HepG2 (cell line): ENCODE results near the gene RAB34. TPM values are rescaled to one million over a fixed set of nuclear protein-coding genes. Genes with fewer than 3 reads are reported as not detected.
A peak's percentile ranks its signal among the peaks of the same experiment; 100 is the strongest.

Experiments
- ATF7-NPFF ChIP-seq: sonication (generic); formaldehyde crosslinking; IDR thresholded peaks from 2 replicates; pipeline ENCODE4 v1.8.1; 2023; ENCODE audit warnings: mild to moderate bottlenecking, low read depth, missing genetic modification reagents, moderate library complexity
- HMG20A ChIP-seq: IDR thresholded peaks from 2 replicates; pipeline ENCODE4 v1.6.1; 2016; ENCODE audit warnings: borderline replicate concordance
- HNF1A ChIP-seq, 2 experiments: sonication (generic) in 1 of 2; formaldehyde crosslinking in 1 of 2; IDR thresholded peaks; 2 replicates each; pipeline versions ENCODE4 v1.4.0 to v1.6.1; 2016 to 2020; ENCODE audit warnings: borderline replicate concordance in 1 of 2, low read depth in 1 of 2, mild to moderate bottlenecking in 1 of 2, missing genetic modification reagents in 1 of 2
- PHB2 ChIP-seq: fragments of 450-650 bp; IDR thresholded peaks from 2 replicates; pipeline ENCODE4 v1.6.1; 2018; ENCODE audit not compliant: partially characterized antibody
- POLR2AphosphoS5 ChIP-seq: IDR thresholded peaks from 2 replicates; pipeline ENCODE4 v1.6.1; 2012; ENCODE audit warnings: low read depth, low read length
- PRDM15 ChIP-seq: sonication (generic); formaldehyde crosslinking; IDR thresholded peaks from 2 replicates; pipeline ENCODE4 v1.4.0; 2020; ENCODE audit warnings: missing genetic modification reagents
- USF2 ChIP-seq, 2 experiments: sonication (generic) in 1 of 2; formaldehyde crosslinking in 1 of 2; IDR thresholded peaks; 2 replicates each; pipeline versions ENCODE4 v1.5.1 to v1.6.1; 2011 to 2020; ENCODE audit warnings: borderline replicate concordance in 1 of 2, low read depth in 1 of 2, low read length in 1 of 2, mild to moderate bottlenecking in 1 of 2, missing genetic modification reagents in 1 of 2, moderate library complexity in 1 of 2
- ZBTB33 ChIP-seq: sonication (generic); formaldehyde crosslinking; IDR thresholded peaks from 2 replicates; pipeline ENCODE4 v1.4.0; 2020; ENCODE audit warnings: missing genetic modification reagents
- ZGPAT ChIP-seq: IDR thresholded peaks from 2 replicates; pipeline ENCODE4 v1.6.1; 2016; ENCODE audit warnings: mild to moderate bottlenecking
- ZNF160 ChIP-seq: sonication (generic); formaldehyde crosslinking; IDR thresholded peaks from 2 replicates; pipeline ENCODE4 v1.8.0; 2022; ENCODE audit warnings: mild to moderate bottlenecking, inconsistent platforms, missing genetic modification reagents
- ZNF30 ChIP-seq: sonication (generic); formaldehyde crosslinking; IDR thresholded peaks from 2 replicates; pipeline ENCODE4 v1.5.0; 2020; ENCODE audit warnings: mild to moderate bottlenecking, missing genetic modification reagents
- ZNF572 ChIP-seq: sonication (generic); formaldehyde crosslinking; IDR thresholded peaks from 2 replicates; pipeline ENCODE4 v1.5.1; 2020; ENCODE audit warnings: mild to moderate bottlenecking, missing genetic modification reagents
- ZNF724P ChIP-seq: sonication (generic); formaldehyde crosslinking; IDR thresholded peaks from 2 replicates; pipeline ENCODE4 v1.8.0; 2022; ENCODE audit warnings: missing genetic modification reagents, borderline replicate concordance
- ZSCAN22 ChIP-seq: sonication (generic); formaldehyde crosslinking; IDR thresholded peaks from 2 replicates; pipeline ENCODE4 v1.4.0; 2020; ENCODE audit warnings: mild to moderate bottlenecking, missing genetic modification reagents
- polyA plus RNA-seq, 8 experiments: library from polyadenylated mRNA; depleted of rRNA in 3 of 8; stranded (reverse) in 7 of 8; unstranded in 1 of 8; fragments of >200 nt; fragmentation: Illumina TruSeq in 4 of 8; extraction: Trizol in 4 of 8; gene quantifications; 2 replicates each; pipeline versions ENCODE4 v1.2.1 to v1.2.3, GENCODE V29; 2011 to 2016; ENCODE audit warnings: low read depth in 4 of 8, missing spikeins in 1 of 8, mixed read lengths in 1 of 8; ENCODE audit not compliant: insufficient read depth in 1 of 8
- total RNA-seq, 5 experiments: library from RNA; depleted of rRNA; stranded (reverse); fragments of >200 nt; fragmentation: Illumina TruSeq; extraction: Trizol; gene quantifications; 2 replicates each; pipeline ENCODE4 v1.2.3, GENCODE V29; 2016; ENCODE audit warnings: low read depth in 1 of 5

RAB34 gene
- total and polyA plus RNA-seq, 2 of the 13 experiments (the other 11 are each of a cell fraction or from before 2014, with no cell fraction given), result 0.49 TPM; not detected in 1

- TF ChIP-seq HNF1A (IDR thresholded peaks at IDR 0.05; ENCODE audit: low read depth), result no peak
- TF ChIP-seq HNF1A (CRISPR knock-in tag; IDR thresholded peaks at IDR 0.05; ENCODE audit: borderline replicate concordance), result peak; percentile 28; the same call in 1 of the 2 replicates
- no peak for TF ChIP-seq ZBTB33 (CRISPR knock-in tag)
- TF ChIP-seq ZNF572 (CRISPR knock-in tag), result no peak
- TF ChIP-seq ZNF160 (CRISPR knock-in tag), result no peak; the same call in 1 of the 2 replicates
- peak; percentile 55 for TF ChIP-seq POLR2AphosphoS5
- TF ChIP-seq ZNF724P (CRISPR knock-in tag), result peak; percentile 79; the same call in 1 of the 2 replicates
- no peak for TF ChIP-seq PHB2
- peak; percentile 76; the same call in 1 of the 2 replicates for TF ChIP-seq ZGPAT (CRISPR knock-in tag)
- no peak for TF ChIP-seq HMG20A (CRISPR knock-in tag)
- peak; percentile 90 for TF ChIP-seq ATF7-NPFF (CRISPR knock-in tag)
- TF ChIP-seq USF2 (IDR thresholded peaks at IDR 0.05; ENCODE audit: low read depth, low read length), result no peak
- TF ChIP-seq USF2 (CRISPR knock-in tag; IDR thresholded peaks at IDR 0.05; ENCODE audit: borderline replicate concordance), result no peak
- no peak for TF ChIP-seq ZNF30 (CRISPR knock-in tag)
- TF ChIP-seq PRDM15 (CRISPR knock-in tag), result peak; percentile 54
- TF ChIP-seq ZSCAN22 (CRISPR knock-in tag), result peak; percentile 71; the same call in 1 of the 2 replicates
Observed at GRCh38 chr17:28725660-28726225, 8.1 kb upstream of the RAB34 start (continued).
